ENCODE data around the gene LYG2.

The LYG2 gene

GRCh38 chr2:99275882-99276281, 20.4 kb upstream of the LYG2 start:
- H4K20me1 ChIP-seq (ENCODE audit: insufficient read depth, low read length), result no peaks in the 10 kb centered on the region
- no peak overlapping the region for H2AFZ ChIP-seq (ENCODE audit: low read depth, low read length)
- no peak overlapping the region for H3K4me3 ChIP-seq (ENCODE audit: low read length)
- no peaks in the 10 kb centered on the region for H3K27me3 ChIP-seq (ENCODE audit: low read depth, low read length)
- H3K79me2 ChIP-seq (ENCODE audit: low read length), result no peaks in the 10 kb centered on the region
- peaks cover 10% of the 10 kb centered on the region for H3K36me3 ChIP-seq (replicated peaks; ENCODE audit: low read depth, low read length)
- H3K9ac ChIP-seq (ENCODE audit: low read length), result no peak overlapping the region
- no peaks in the 10 kb centered on the region for H3K9me3 ChIP-seq (ENCODE audit: insufficient read depth, low read length)
- TF ChIP-seq EZH2phosphoT487 (IDR thresholded peaks at IDR 0.05; ENCODE audit: low read depth), result no peak
- no peak for TF ChIP-seq CTCF (IDR thresholded peaks at IDR 0.05; ENCODE audit: low read depth, low read length)
- H3K4me1 ChIP-seq (ENCODE audit: low read length), result no peaks in the 10 kb centered on the region
- H3K27ac ChIP-seq (ENCODE audit: low read length), result no peak overlapping the region
- no peak overlapping the region for H3K4me2 ChIP-seq (ENCODE audit: low read length)

GRCh38 chr2:99261242-99261641, 5.8 kb upstream of the LYG2 start:
- Histone ChIP-seq H3K4me3 (ENCODE audit: low read length) (no peak overlapping the region), H3K9me3 (ENCODE audit: insufficient read depth, low read length) (no peaks in the 10 kb centered on the region), H3K4me2 (ENCODE audit: low read length) (no peak overlapping the region), H3K79me2 (ENCODE audit: low read length) (no peaks in the 10 kb centered on the region), H2AFZ (ENCODE audit: low read depth, low read length) (no peak overlapping the region), H3K9ac (ENCODE audit: low read length) (no peak overlapping the region), H3K27ac (ENCODE audit: low read length) (no peak overlapping the region), H3K27me3 (ENCODE audit: low read depth, low read length) (no peaks in the 10 kb centered on the region), H4K20me1 (ENCODE audit: insufficient read depth, low read length) (no peaks in the 10 kb centered on the region), H3K4me1 (ENCODE audit: low read length) (no peaks in the 10 kb centered on the region), H3K36me3 (replicated peaks; ENCODE audit: low read depth, low read length) (no peaks in the 10 kb centered on the region)
- no peak for TF ChIP-seq EZH2phosphoT487 (IDR thresholded peaks at IDR 0.05; ENCODE audit: low read depth)
- no peak for TF ChIP-seq CTCF (IDR thresholded peaks at IDR 0.05; ENCODE audit: low read depth, low read length)

GRCh38 chr2:99260184-99260583, 4.7 kb upstream of the LYG2 start:
- no peaks in the 10 kb centered on the region for H3K4me1 ChIP-seq (ENCODE audit: low read length)
- no peak overlapping the region for H3K9ac ChIP-seq (ENCODE audit: low read length)
- H3K4me2 ChIP-seq (ENCODE audit: low read length), result no peak overlapping the region
- no peaks in the 10 kb centered on the region for H3K9me3 ChIP-seq (ENCODE audit: insufficient read depth, low read length)
- H3K36me3 ChIP-seq (replicated peaks; ENCODE audit: low read depth, low read length), result no peaks in the 10 kb centered on the region
- no peaks in the 10 kb centered on the region for H3K27me3 ChIP-seq (ENCODE audit: low read depth, low read length)
- H3K79me2 ChIP-seq (ENCODE audit: low read length), result no peaks in the 10 kb centered on the region
- TF ChIP-seq EZH2phosphoT487 (IDR thresholded peaks at IDR 0.05; ENCODE audit: low read depth) (no peak), CTCF (IDR thresholded peaks at IDR 0.05; ENCODE audit: low read depth, low read length) (no peak)
- no peak overlapping the region for H3K4me3 ChIP-seq (ENCODE audit: low read length)
- H3K27ac ChIP-seq (ENCODE audit: low read length), result no peak overlapping the region
- no peak overlapping the region for H2AFZ ChIP-seq (ENCODE audit: low read depth, low read length)
- no peaks in the 10 kb centered on the region for H4K20me1 ChIP-seq (ENCODE audit: insufficient read depth, low read length)

- no peaks in the 10 kb centered on the region for H4K20me1 ChIP-seq (ENCODE audit: insufficient read depth, low read length)
- H3K9me3 ChIP-seq (ENCODE audit: insufficient read depth, low read length), result no peaks in the 10 kb centered on the region
- H3K27me3 ChIP-seq (ENCODE audit: low read depth, low read length), result no peaks in the 10 kb centered on the region
- no peak overlapping the region for H3K4me3 ChIP-seq (ENCODE audit: low read length)
- no peak overlapping the region for H2AFZ ChIP-seq (ENCODE audit: low read depth, low read length)
- H3K9ac ChIP-seq (ENCODE audit: low read length), result no peak overlapping the region
- no peaks in the 10 kb centered on the region for H3K36me3 ChIP-seq (replicated peaks; ENCODE audit: low read depth, low read length)
- H3K4me2 ChIP-seq (ENCODE audit: low read length), result no peak overlapping the region
- H3K27ac ChIP-seq (ENCODE audit: low read length), result no peak overlapping the region
- no peaks in the 10 kb centered on the region for H3K4me1 ChIP-seq (ENCODE audit: low read length)
- no peaks in the 10 kb centered on the region for H3K79me2 ChIP-seq (ENCODE audit: low read length)
- TF ChIP-seq CTCF (IDR thresholded peaks at IDR 0.05; ENCODE audit: low read depth, low read length), result no peak
- TF ChIP-seq EZH2phosphoT487 (IDR thresholded peaks at IDR 0.05; ENCODE audit: low read depth), result no peak
These were observed 4.0 kb upstream of the LYG2 start for GRCh38 chr2:99259465-99259864.
